ENCODE results near the gene ENOPH1.
A peak's percentile ranks its signal among the peaks of the same experiment; 100 is the strongest.

The ENOPH1 gene

GRCh38 chr4:82452026-82452425, 21.6 kb downstream of the ENOPH1 start:
- H3K4me3 ChIP-seq, result no peak overlapping the region
- H3K27ac ChIP-seq, result no peak overlapping the region
- no peak for TF ChIP-seq CTCF (IDR thresholded peaks at IDR 0.05)
- no peak for DNase-seq (ENCODE audit: low spot score)

- no peak for DNase-seq (ENCODE audit: low spot score)
- TF ChIP-seq CTCF (IDR thresholded peaks at IDR 0.05), result no peak
- Histone ChIP-seq H3K4me3 (no peak overlapping the region), H3K27ac (no peak overlapping the region)
Measured at GRCh38 chr4:82457266-82457665, 26.9 kb downstream of the ENOPH1 start.

GRCh38 chr4:82458729-82459128, 28.3 kb downstream of the ENOPH1 start:
- TF ChIP-seq CTCF (IDR thresholded peaks at IDR 0.05), result no peak
- Histone ChIP-seq H3K27ac (no peak overlapping the region), H3K4me3 (no peak overlapping the region)
- DNase-seq (ENCODE audit: low spot score), result no peak

- H3K27ac ChIP-seq, result no peak overlapping the region
- DNase-seq (ENCODE audit: low spot score), result no peak
- no peak for TF ChIP-seq CTCF (IDR thresholded peaks at IDR 0.05)
- no peak overlapping the region for H3K4me3 ChIP-seq
Measured at GRCh38 chr4:82461710-82462109, 31.3 kb downstream of the ENOPH1 start.

GRCh38 chr4:82462415-82462831, 32.0 kb downstream of the ENOPH1 start:
- DNase-seq (ENCODE audit: low spot score), result peak; percentile 92
- Histone ChIP-seq H3K27ac (no peak overlapping the region), H3K4me3 (no peak overlapping the region)
- peak; percentile 75 for TF ChIP-seq CTCF (IDR thresholded peaks at IDR 0.05)

- DNase-seq (ENCODE audit: low spot score), result no peak
- TF ChIP-seq CTCF (IDR thresholded peaks at IDR 0.05), result no peak
- Histone ChIP-seq H3K27ac (no peak overlapping the region), H3K4me3 (no peak overlapping the region)
Measured at GRCh38 chr4:82463221-82463620, 32.8 kb downstream of the ENOPH1 start.

- no peak overlapping the region for H3K4me3 ChIP-seq
- no peak overlapping the region for H3K27ac ChIP-seq
- no peak for TF ChIP-seq CTCF (IDR thresholded peaks at IDR 0.05)
- DNase-seq (ENCODE audit: low spot score), result no peak
Measured at GRCh38 chr4:82467471-82467870, 37.1 kb downstream of the ENOPH1 start.

Data from coronary artery (tissue), 2 donors.